A204.1 (cell line): ENCODE results near the gene CYP26C1.

Experiments used
- FAIRE-seq: peaks from 2 replicates; lab custom pipeline; 2012; peaks lifted over from hg19 to GRCh38; lab: Jason Lieb, UNC

The CYP26C1 gene

DNA sequence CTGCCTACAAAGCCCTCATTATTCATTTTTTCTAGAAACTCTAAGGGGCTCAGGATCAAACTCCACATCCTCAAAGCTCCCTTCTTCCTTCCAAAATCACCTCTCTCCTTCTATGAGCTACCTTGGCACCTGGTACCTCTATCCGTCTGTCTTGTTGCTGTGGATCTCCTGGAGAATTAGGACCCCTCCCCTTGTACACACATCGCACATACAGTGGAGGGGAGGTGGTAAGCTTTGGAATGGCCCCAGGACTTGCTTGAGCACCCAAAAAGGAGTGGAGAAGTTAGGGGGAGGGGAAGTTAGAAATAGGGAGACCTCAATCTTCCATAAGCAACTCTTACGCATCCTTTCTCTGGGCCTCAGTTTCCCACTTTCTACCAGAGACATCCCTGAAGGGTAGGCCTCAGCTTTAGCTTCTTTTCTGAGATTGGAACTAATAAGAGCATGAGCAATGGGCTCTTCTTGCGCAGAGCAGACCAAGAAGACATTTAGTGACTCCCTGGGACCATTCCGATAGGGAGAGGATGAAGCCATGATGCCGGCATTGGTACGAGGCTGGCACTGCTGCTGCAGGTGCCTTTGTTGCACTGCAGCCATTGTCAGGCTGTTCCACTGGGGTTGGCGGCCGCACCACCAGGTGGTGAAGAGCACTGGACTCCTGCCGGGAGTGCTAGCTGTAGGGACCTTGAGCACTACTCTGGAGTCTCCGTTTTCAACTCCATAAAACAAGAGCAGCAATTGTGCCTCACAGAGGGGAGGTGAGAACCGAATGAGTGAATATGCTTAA lies 4.5 kb downstream of the CYP26C1 start:
- no peak for FAIRE-seq

- no peak for FAIRE-seq
Measured at GRCh38 chr10:93065675-93066543, 5.3 kb downstream of the CYP26C1 start.

DNA sequence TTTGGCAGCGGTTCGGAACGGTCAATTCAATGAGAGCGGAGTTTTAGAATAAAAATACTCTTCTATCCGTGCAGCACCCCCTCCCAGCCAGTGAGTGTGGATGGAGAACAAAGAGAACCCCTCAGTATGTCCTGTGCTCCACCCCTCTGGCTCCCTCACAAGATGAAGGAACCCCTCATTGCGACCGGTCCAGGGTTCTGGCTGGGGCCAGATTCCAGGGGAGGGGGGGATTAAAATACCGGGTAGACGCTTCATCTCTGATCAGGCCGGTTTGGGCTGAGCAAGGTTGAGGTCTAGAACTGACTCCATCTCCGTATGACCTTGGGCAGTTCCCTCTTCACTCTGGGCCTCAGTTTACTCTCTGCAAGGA lies 5.9 kb downstream of the CYP26C1 start:
- no peak for FAIRE-seq

- FAIRE-seq = no peak
Measured at GRCh38 chr10:93067443-93068365, 7.1 kb downstream of the CYP26C1 start.

- no peak for FAIRE-seq
Measured at GRCh38 chr10:93068411-93069244, 8.0 kb downstream of the CYP26C1 start.

DNA sequence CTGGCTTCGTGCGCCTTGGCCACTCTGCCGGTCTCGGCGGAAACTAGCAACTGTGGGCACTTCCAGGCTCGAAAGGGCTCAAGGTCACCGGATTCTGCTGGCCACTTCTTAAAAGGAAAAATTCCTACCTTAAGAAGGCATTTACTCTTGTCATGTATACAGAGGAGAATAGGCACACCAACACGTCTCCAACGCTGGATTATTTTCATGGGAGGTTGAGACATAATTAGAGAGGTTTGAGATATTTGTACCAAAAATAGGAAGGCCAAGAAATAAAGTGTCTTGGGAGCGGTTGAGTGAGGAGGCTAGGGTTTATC lies 8.6 kb downstream of the CYP26C1 start:
- FAIRE-seq = no peak

- FAIRE-seq = no peak
Measured at GRCh38 chr10:93070378-93071176, 10.0 kb downstream of the CYP26C1 start.

DNA sequence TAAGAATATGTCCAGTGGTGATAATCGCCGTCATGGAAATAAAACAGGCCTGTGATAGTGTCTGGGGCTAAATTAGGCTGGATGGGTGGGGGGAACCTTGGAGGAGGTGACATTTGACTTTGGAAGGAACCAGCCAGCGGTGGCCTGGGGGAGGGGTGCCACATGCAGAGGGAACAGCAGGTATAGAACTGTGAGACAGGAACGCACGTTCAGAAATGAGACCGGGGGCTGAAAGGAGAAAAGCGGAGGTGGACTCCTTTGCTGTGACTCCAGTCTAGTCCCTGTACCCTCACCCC lies 10.5 kb downstream of the CYP26C1 start:
- FAIRE-seq = no peak

GRCh38 chr10:93071674-93072224 lies 11.2 kb downstream of the CYP26C1 start:
- FAIRE-seq = no peak

- FAIRE-seq = no peak
Measured at GRCh38 chr10:93072225-93072712, 11.7 kb downstream of the CYP26C1 start.

GRCh38 chr10:93072713-93073538 lies 12.3 kb downstream of the CYP26C1 start:
- no peak for FAIRE-seq

GRCh38 chr10:93073539-93074146 lies 13.0 kb downstream of the CYP26C1 start, which contains the start of gene CYP26A1:
TSS of gene CYP26A1 (plus strand) at chr10:93073893. CDS start at chr10:93073935, 42 bp downstream.
- no peak for FAIRE-seq

DNA sequence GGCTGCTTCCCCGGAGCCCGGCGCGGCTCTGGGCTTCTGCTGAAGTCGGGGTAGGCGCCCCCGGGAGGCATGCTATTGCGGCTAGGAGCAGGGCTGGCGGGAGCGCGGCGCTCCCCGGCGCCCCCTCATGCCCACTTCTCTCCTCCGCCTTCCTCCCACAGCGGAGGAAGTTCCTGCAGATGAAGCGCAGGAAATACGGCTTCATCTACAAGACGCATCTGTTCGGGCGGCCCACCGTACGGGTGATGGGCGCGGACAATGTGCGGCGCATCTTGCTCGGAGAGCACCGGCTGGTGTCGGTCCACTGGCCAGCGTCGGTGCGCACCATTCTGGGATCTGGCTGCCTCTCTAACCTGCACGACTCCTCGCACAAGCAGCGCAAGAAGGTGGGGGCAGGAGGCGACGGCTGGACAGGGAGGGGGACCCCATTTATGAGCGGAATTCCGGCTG lies 13.6 kb downstream of the CYP26C1 start:
- no peak for FAIRE-seq

- no peak for FAIRE-seq
Measured at GRCh38 chr10:93074597-93075368, 14.2 kb downstream of the CYP26C1 start.

DNA sequence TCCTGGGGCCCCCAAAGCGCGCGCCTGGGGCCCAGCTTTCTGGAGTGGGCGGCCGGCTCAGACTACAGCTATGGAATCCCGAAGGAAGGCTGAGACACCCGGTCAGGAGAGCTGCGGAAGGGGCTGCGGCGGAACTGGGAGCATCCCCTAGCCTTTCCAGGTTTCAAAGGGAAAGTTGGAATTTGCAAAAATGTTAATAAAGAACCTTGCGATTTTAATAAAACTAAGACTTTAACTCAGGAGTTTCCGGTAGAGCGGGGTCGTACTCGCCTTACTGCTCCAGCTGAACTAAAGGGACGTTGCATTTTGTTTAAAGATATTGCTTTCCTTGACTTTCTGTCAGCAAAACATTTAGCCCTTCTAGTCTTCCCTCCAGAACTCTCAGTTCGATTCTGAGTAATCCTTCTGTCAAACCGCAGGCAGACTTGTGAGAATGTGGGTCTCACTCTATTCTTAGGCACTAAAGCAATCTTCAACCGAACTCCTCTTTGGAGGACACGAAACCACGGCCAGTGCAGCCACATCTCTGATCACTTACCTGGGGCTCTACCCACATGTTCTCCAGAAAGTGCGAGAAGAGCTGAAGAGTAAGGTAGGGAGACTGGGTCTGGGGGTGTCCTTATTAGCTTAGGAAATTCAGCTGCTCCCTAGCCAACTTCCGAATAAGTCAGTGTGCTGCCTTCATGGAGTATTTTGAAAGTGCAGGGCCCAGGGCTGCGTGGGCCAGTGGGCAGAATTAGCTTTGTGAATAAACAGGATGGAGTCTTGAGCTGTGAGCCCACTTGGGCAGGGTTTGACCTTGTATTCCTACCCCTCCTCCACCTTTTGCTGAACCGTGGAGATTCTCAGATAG lies 15.0 kb downstream of the CYP26C1 start:
- FAIRE-seq = no peak

- no peak for FAIRE-seq
Measured at GRCh38 chr10:93076871-93077270, 16.3 kb downstream of the CYP26C1 start.

- FAIRE-seq = no peak
Measured at GRCh38 chr10:93077860-93078337, 17.3 kb downstream of the CYP26C1 start.
